ENCODE data around the gene RASGRF2. TPM values are rescaled to one million over a fixed set of nuclear protein-coding genes. Genes with fewer than 3 reads are reported as not detected.

The RASGRF2 gene
- total RNA-seq, 4 donors from 2014 or later = 1.0 to 5.3 (median 1.8) TPM

GRCh38 chr5:81003811-81004386, 43.7 kb downstream of the RASGRF2 start:
- 66 to 81% methylated on average over 4 of the region's 4 CpGs for WGBS, 2 donors
- intact Hi-C loops (cut with DNase I; ENCODE audit: low total_unique reads) = no loop called here
- H3K4me3 ChIP-seq (ENCODE audit: low read depth, poor library complexity, severe bottlenecking) = no peak overlapping the region

GRCh38 chr5:81005708-81006107, 45.5 kb downstream of the RASGRF2 start:
- TF ChIP-seq POLR2A (IDR thresholded peaks at IDR 0.05) = no peak
- no peak for TF ChIP-seq CTCF (IDR thresholded peaks at IDR 0.05)
- WGBS, 2 donors = 83 to 85% methylated on average over 4 of the region's 4 CpGs
- DNase-seq (ENCODE audit: low spot score in 2 of 2) = no peak
- intact Hi-C loops (cut with DNase I; ENCODE audit: low total_unique reads) = no loop called here
- no peak overlapping the region for H3K4me3 ChIP-seq (ENCODE audit: low read depth, poor library complexity, severe bottlenecking)

More at GRCh38 chr5:81003811-81004386, 43.7 kb downstream of the RASGRF2 start:
- TF ChIP-seq CTCF (IDR thresholded peaks at IDR 0.05) (no peak), POLR2A (IDR thresholded peaks at IDR 0.05) (no peak)
- DNase-seq (ENCODE audit: low spot score in 2 of 2) = no peak

GRCh38 chr5:81006231-81006630, 46.1 kb downstream of the RASGRF2 start:
- no peak for DNase-seq (ENCODE audit: low spot score in 2 of 2)
- intact Hi-C loops (cut with DNase I; ENCODE audit: low total_unique reads) = no loop called here
- no peak for TF ChIP-seq POLR2A (IDR thresholded peaks at IDR 0.05)
- no peak for TF ChIP-seq CTCF (IDR thresholded peaks at IDR 0.05)
- H3K4me3 ChIP-seq (ENCODE audit: low read depth, poor library complexity, severe bottlenecking) = no peak overlapping the region

GRCh38 chr5:81006947-81007636, 46.9 kb downstream of the RASGRF2 start:
- no peak for TF ChIP-seq CTCF (IDR thresholded peaks at IDR 0.05)
- DNase-seq (ENCODE audit: low spot score in 2 of 2) = no peak
- no peak overlapping the region for H3K4me3 ChIP-seq (ENCODE audit: low read depth, poor library complexity, severe bottlenecking)
- intact Hi-C loops (cut with DNase I; ENCODE audit: low total_unique reads) = no loop called here
- WGBS, 2 donors = 70 to 75% methylated on average over 8 of the region's 8 CpGs

- intact Hi-C loops (cut with DNase I; ENCODE audit: low total_unique reads) = no loop called here
- no peak overlapping the region for H3K4me3 ChIP-seq (ENCODE audit: low read depth, poor library complexity, severe bottlenecking)
- 84 to 87% methylated on average over 5 of the region's 5 CpGs for WGBS, 2 donors
- DNase-seq (ENCODE audit: low spot score in 2 of 2) = no peak
- no peak for TF ChIP-seq CTCF (IDR thresholded peaks at IDR 0.05)
- TF ChIP-seq POLR2A (IDR thresholded peaks at IDR 0.05) = no peak
Observed at GRCh38 chr5:81007637-81008027, 47.5 kb downstream of the RASGRF2 start.
